B cell (primary cell): ENCODE data around the gene MRPL23. TPM values are rescaled to one million over a fixed set of nuclear protein-coding genes. Genes with fewer than 3 reads are reported as not detected.

Experiments used
- ATAC-seq: fragments of 200-7000 bp; cut with Tn5 transposase; one replicate; pipeline ENCODE4 v1.10.0; 2021; ENCODE audit warnings: low read depth, mild to moderate bottlenecking, moderate number of reproducible peaks, moderate library complexity
- CTCF ChIA-PET: fragments of 350-600 bp; sonication (Branson Sonifier 250); formaldehyde crosslinking; loops from one replicate; lab custom pipeline; 2021; ENCODE audit warnings: antibody characterized with exemption, inconsistent platforms; lab: Charles Lee
- POLR2A ChIA-PET: fragments of 350-600 bp; sonication (Branson Sonifier 250); formaldehyde crosslinking; loops from one replicate; lab custom pipeline; 2021; ENCODE audit warnings: antibody characterized with exemption; lab: Charles Lee
- DNase-seq: peaks from one replicate; pipeline ENCODE4 v3.0.0; 2013
- H2AFZ ChIP-seq: 2 replicates; pipeline ENCODE4 v1.6.1; 2012; ENCODE audit warnings: mild to moderate bottlenecking, low read depth, low read length; ENCODE audit not compliant: insufficient read depth, poor library complexity, severe bottlenecking
- H3K27ac ChIP-seq, 2 donors: 1 replicate in 1 of 2; 2 replicates in 1 of 2; pipeline ENCODE4 v1.5.1; 2012 to 2013; ENCODE audit warnings: low read length in 2 of 2, mild to moderate bottlenecking in 2 of 2, moderate library complexity in 1 of 2
- H3K27me3 ChIP-seq, 4 experiments: fragments of 200-600 bp in 1 of 4; sonication (generic) in 1 of 4; replicated peaks in 1 of 4; 1 replicate in 2 of 4; 2 replicates in 2 of 4; pipeline versions ENCODE4 v1.6.1 to v1.7.0; 2013 to 2016; ENCODE audit warnings: low read length in 3 of 4, mild to moderate bottlenecking in 2 of 4, mixed read lengths in 1 of 4, moderate library complexity in 1 of 4; ENCODE audit not compliant: insufficient read depth in 4 of 4, control insufficient read depth in 3 of 4; ENCODE audit errors: control extremely low read depth in 1 of 4
- H3K36me3 ChIP-seq, 2 experiments: replicated peaks in 1 of 2; 1 replicate in 1 of 2; 2 replicates in 1 of 2; pipeline versions ENCODE4 v1.6.1 to v1.7.1; 2013; ENCODE audit warnings: low read length in 1 of 2; ENCODE audit not compliant: insufficient read depth in 2 of 2, control insufficient read depth in 1 of 2; ENCODE audit errors: control extremely low read depth in 1 of 2, extremely low read depth in 1 of 2
- H3K4me1 ChIP-seq, 2 donors: fragments of 200-600 bp in 1 of 2; sonication (generic) in 1 of 2; 1 replicate in 1 of 2; 2 replicates in 1 of 2; pipeline versions ENCODE4 v1.5.1 to v1.6.1; 2013 to 2017; ENCODE audit warnings: low read length in 2 of 2; ENCODE audit not compliant: control insufficient read depth in 2 of 2, insufficient read depth in 2 of 2
- H3K4me2 ChIP-seq: replicated peaks from 2 replicates; pipeline ENCODE3; 2012; ENCODE audit warnings: mild to moderate bottlenecking, low read depth, low read length; ENCODE audit not compliant: poor library complexity, severe bottlenecking
- H3K4me3 ChIP-seq, 5 experiments: fragments of 200-600 bp in 1 of 5; sonication (generic) in 1 of 5; 1 replicate in 3 of 5; 2 replicates in 2 of 5; pipeline versions ENCODE4 v1.5.1 to v1.7.0; 2011 to 2016; ENCODE audit warnings: low read length in 4 of 5, mild to moderate bottlenecking in 4 of 5, low read depth in 2 of 5, control low read depth in 1 of 5, moderate library complexity in 1 of 5; ENCODE audit not compliant: insufficient read depth in 1 of 5; ENCODE audit errors: control extremely low read depth in 1 of 5, extremely low read depth in 1 of 5
- H3K79me2 ChIP-seq: fragments of 200-600 bp; sonication (generic); one replicate; pipeline ENCODE4 v1.6.0; 2016; ENCODE audit warnings: low read length; ENCODE audit not compliant: control insufficient read depth, insufficient read depth
- H3K9ac ChIP-seq: fragments of 200-600 bp; sonication (generic); 2 replicates; pipeline ENCODE4 v1.6.1; 2017; ENCODE audit warnings: mild to moderate bottlenecking, low read length, moderate library complexity
- H3K9me3 ChIP-seq, 3 donors: one replicate each; pipeline versions ENCODE4 v1.6.1 to v1.7.1; 2013; ENCODE audit warnings: low read length in 2 of 3; ENCODE audit not compliant: control insufficient read depth in 2 of 3, insufficient read depth in 1 of 3; ENCODE audit errors: control extremely low read depth in 1 of 3
- H4K20me1 ChIP-seq: 2 replicates; pipeline ENCODE4 v1.6.0; 2012; ENCODE audit warnings: mild to moderate bottlenecking, low read length; ENCODE audit not compliant: insufficient read depth, control insufficient read depth, poor library complexity, severe bottlenecking
- H3K27ac Mint-ChIP-seq: one replicate; pipeline ENCODE4 v1.8.0; 2021; ENCODE audit warnings: mixed read lengths
- H3K27me3 Mint-ChIP-seq: one replicate; pipeline ENCODE4 v1.8.0; 2021; ENCODE audit warnings: mixed read lengths
- H3K4me1 Mint-ChIP-seq: one replicate; pipeline ENCODE4 v1.8.0; 2021; ENCODE audit warnings: mixed read lengths
- H3K4me3 Mint-ChIP-seq: one replicate; pipeline ENCODE4 v1.8.0; 2021; ENCODE audit warnings: mixed read lengths
- H3K9me3 Mint-ChIP-seq: one replicate; pipeline ENCODE4 v1.8.0; 2022; ENCODE audit warnings: mixed read lengths; ENCODE audit not compliant: insufficient read depth
- EZH2 ChIP-seq: IDR thresholded peaks from 2 replicates; pipeline ENCODE4 v1.6.1; 2012; ENCODE audit warnings: borderline replicate concordance, low read depth, mild to moderate bottlenecking, moderate library complexity, low read length; ENCODE audit not compliant: insufficient read depth, poor library complexity, severe bottlenecking
- WGBS: methylation state at CpG from one replicate; pipeline ENCODE4 v1.1.5; 2013; ENCODE audit warnings: missing lambda C conversion rate; ENCODE audit not compliant: insufficient coverage; 5-methylcytosine and 5-hydroxymethylcytosine counted together
- intact Hi-C: fragments of 100-400 bp; cut with micrococcal nuclease; formaldehyde crosslinking; loops from one replicate; pipeline ENCODE4 v1.10.0; 2022
- polyA plus RNA-seq: library from polyadenylated mRNA; depleted of rRNA; stranded (reverse); fragments of >200 nt; gene quantifications from 2 replicates; pipeline ENCODE4 v1.2.3, GENCODE V29; 2012
- total RNA-seq, 2 donors: library from RNA; stranded (reverse); fragments of 120-200 nt in 1 of 2; gene quantifications; 1 replicate in 1 of 2; 2 replicates in 1 of 2; pipeline versions ENCODE4 v1.2.3 to v1.2.4, GENCODE V29; 2013 to 2022
- TF ChIP-seq, protein P1 (sequence below): fragments of 200-600 bp; IDR thresholded peaks from one replicate; pipeline ENCODE4 v1.8.0; 2022; ENCODE audit warnings: antibody characterized with exemption, mild to moderate bottlenecking

Gene MRPL23
- total and polyA plus RNA-seq, 2 donors (not counting 1 experiment from before 2014, with no cell fraction given): 47.8 to 63.2 TPM

DNA sequence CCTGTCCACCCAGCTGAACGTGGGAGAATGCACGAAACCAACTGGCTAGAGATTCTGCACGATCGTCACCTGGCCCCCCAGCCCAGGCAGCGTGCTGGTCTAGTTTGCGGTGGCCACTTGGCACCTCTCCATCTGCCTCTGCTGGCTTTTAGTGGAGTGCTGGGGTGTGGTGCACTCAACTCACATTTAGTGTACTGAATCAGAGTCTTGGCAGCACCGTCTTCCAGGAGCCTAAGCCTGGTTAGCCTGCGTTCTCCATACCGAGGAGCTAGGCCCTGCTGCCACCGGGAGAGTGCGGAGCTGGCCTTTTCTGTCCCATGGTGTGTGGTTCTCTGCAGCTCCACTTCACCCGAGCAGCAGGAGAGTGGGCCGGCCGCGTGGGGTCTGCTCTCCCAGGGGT, 2.8 kb downstream of the MRPL23 start:
- H3K4me1 Mint-ChIP-seq: no peaks in the 10 kb centered on the region
- H2AFZ ChIP-seq: no peak overlapping the region
- no peaks in the 10 kb centered on the region for H3K27me3 ChIP-seq
- no peak overlapping the region for H3K27ac Mint-ChIP-seq
- no peaks in the 10 kb centered on the region for H3K27me3 Mint-ChIP-seq
- H3K9me3 Mint-ChIP-seq: no peaks in the 10 kb centered on the region
- no peak overlapping the region for H3K9ac ChIP-seq
- H3K79me2 ChIP-seq: no peaks in the 10 kb centered on the region
- H3K27ac ChIP-seq: no peak overlapping the region
- no peaks in the 10 kb centered on the region for H3K36me3 ChIP-seq
- intact Hi-C loops: no loop called here
- DNase-seq (no peak), ATAC-seq (no peak)
- H3K4me3 ChIP-seq: no peak overlapping the region
- ChIA-PET POLR2A (no interaction called here), CTCF (interaction anchor here (1.0 to 2.3 kb wide), 5 partner anchors 51 to 202 kb away, joined by 3 to 12 read pairs (median 5); partner anchors contain the start of gene SYT8)
- WGBS: no CpG with 5 or more reads among the region's 15 CpGs
- no peak for TF ChIP-seq EZH2
- TF ChIP-seq, protein P1, sequence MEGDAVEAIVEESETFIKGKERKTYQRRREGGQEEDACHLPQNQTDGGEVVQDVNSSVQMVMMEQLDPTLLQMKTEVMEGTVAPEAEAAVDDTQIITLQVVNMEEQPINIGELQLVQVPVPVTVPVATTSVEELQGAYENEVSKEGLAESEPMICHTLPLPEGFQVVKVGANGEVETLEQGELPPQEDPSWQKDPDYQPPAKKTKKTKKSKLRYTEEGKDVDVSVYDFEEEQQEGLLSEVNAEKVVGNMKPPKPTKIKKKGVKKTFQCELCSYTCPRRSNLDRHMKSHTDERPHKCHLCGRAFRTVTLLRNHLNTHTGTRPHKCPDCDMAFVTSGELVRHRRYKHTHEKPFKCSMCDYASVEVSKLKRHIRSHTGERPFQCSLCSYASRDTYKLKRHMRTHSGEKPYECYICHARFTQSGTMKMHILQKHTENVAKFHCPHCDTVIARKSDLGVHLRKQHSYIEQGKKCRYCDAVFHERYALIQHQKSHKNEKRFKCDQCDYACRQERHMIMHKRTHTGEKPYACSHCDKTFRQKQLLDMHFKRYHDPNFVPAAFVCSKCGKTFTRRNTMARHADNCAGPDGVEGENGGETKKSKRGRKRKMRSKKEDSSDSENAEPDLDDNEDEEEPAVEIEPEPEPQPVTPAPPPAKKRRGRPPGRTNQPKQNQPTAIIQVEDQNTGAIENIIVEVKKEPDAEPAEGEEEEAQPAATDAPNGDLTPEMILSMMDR: no peak
- H4K20me1 ChIP-seq: no peaks in the 10 kb centered on the region
- no peak overlapping the region for H3K4me2 ChIP-seq
- no peaks in the 10 kb centered on the region for H3K4me1 ChIP-seq
- no peak overlapping the region for H3K4me3 Mint-ChIP-seq
- H3K9me3 ChIP-seq: no peaks in the 10 kb centered on the region

DNA sequence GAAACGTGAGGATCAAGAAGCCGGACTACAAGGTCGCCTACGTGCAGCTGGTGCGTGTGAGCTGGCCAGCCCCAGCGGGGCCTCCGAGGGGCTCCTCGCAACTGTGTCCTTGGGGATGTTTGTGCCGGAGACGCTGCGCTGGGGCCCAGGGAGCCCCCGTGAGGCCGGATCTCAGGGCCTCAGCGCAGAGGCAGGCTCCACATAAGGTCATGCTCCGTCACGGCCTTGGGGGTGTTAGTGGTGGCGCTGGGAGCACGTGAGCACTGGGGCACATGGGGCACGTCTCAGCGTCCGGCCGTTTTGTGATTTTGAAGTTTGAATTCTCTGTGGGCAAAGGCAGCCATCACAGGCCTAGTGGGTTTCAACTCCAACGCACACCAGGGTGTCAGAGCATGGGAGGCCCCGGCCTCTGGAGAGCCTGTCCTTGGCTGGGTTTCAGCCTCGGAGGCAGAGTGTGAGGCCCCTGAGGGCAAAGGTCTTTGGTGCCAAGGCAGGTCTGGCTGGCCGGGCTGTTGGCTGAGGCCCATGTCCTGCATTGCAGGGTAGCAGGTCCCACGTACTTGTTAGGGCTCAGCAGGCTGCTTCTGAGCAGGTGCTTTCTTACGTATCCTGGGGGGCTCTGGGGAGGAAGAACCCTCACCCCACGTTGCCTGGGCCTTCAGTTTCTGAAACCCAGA, 5.8 kb downstream of the MRPL23 start:
- Histone ChIP-seq H3K27me3 (no peaks in the 10 kb centered on the region), H3K79me2 (no peaks in the 10 kb centered on the region), H4K20me1 (no peaks in the 10 kb centered on the region), H3K36me3 (no peaks in the 10 kb centered on the region), H3K27ac (no peak overlapping the region), H3K4me3 (no peak overlapping the region), H2AFZ (no peak overlapping the region), H3K4me1 (no peaks in the 10 kb centered on the region), H3K4me2 (no peak overlapping the region), H3K9ac (no peak overlapping the region), H3K9me3 (no peaks in the 10 kb centered on the region)
- Mint-ChIP-seq H3K27me3 (no peaks in the 10 kb centered on the region), H3K4me1 (no peaks in the 10 kb centered on the region), H3K4me3 (no peak overlapping the region), H3K27ac (no peak overlapping the region), H3K9me3 (no peaks in the 10 kb centered on the region)
- no CpG with 5 or more reads among the region's 29 CpGs for WGBS
- ChIA-PET POLR2A (no interaction called here), CTCF (interaction anchor here (1.4 to 1.9 kb wide), 2 partner anchors 15 to 199 kb away, joined by 3 to 5 read pairs; no protein-coding TSS in a partner anchor)
- ATAC-seq (no peak), DNase-seq (no peak)
- TF ChIP-seq, protein P1: no peak
- TF ChIP-seq EZH2: no peak
- intact Hi-C loops: no loop called here
